Astrocyte (in vitro differentiated cells and primary cell): ENCODE data around the gene TRAK1. TPM values are rescaled to one million over a fixed set of nuclear protein-coding genes. Genes with fewer than 3 reads are reported as not detected.

Experiments
- DNase-seq: peaks from one replicate; pipeline ENCODE4 v3.0.0-alpha.2; 2010; ENCODE audit warnings: low read depth
- FAIRE-seq: peaks from 2 replicates; lab custom pipeline; 2011; peaks lifted over from hg19 to GRCh38; lab: Jason Lieb, UNC
- H2AFZ ChIP-seq: 2 replicates; pipeline ENCODE4 v1.6.0; 2012; ENCODE audit warnings: low read depth, low read length, inconsistent platforms
- H3K27ac ChIP-seq: 2 replicates; pipeline ENCODE4 v1.5.1; 2011; ENCODE audit warnings: low read depth, low read length, inconsistent platforms
- H3K27me3 ChIP-seq: 2 replicates; pipeline ENCODE4 v1.6.0; 2011; ENCODE audit warnings: low read length, inconsistent platforms; ENCODE audit not compliant: insufficient read depth
- H3K36me3 ChIP-seq: 2 replicates; pipeline ENCODE4 v1.5.1; 2011; ENCODE audit warnings: low read length, inconsistent platforms; ENCODE audit not compliant: insufficient read depth
- H3K4me1 ChIP-seq: 2 replicates; pipeline ENCODE4 v1.5.1; 2011; ENCODE audit warnings: low read length, inconsistent platforms; ENCODE audit not compliant: insufficient read depth
- H3K4me2 ChIP-seq: 2 replicates; pipeline ENCODE4 v1.6.0; 2012; ENCODE audit warnings: low read length, inconsistent platforms
- H3K4me3 ChIP-seq: 2 replicates; pipeline ENCODE4 v1.5.1; 2011; ENCODE audit warnings: low read depth, mild to moderate bottlenecking, low read length, inconsistent platforms; ENCODE audit not compliant: insufficient read depth
- H3K79me2 ChIP-seq: 2 replicates; pipeline ENCODE4 v1.6.0; 2012; ENCODE audit warnings: mild to moderate bottlenecking, low read length, inconsistent platforms; ENCODE audit not compliant: insufficient read depth
- H3K9ac ChIP-seq: 2 replicates; pipeline ENCODE4 v1.6.0; 2012; ENCODE audit warnings: mild to moderate bottlenecking, low read length, inconsistent platforms
- H3K9me3 ChIP-seq: 2 replicates; pipeline ENCODE4 v1.5.1; 2012; ENCODE audit warnings: low read depth, mild to moderate bottlenecking, low read length, inconsistent platforms; ENCODE audit not compliant: insufficient read depth
- H4K20me1 ChIP-seq: 2 replicates; pipeline ENCODE4 v1.6.0; 2012; ENCODE audit warnings: low read length, inconsistent platforms; ENCODE audit not compliant: insufficient read depth
- H3K27ac Mint-ChIP-seq: one replicate; pipeline ENCODE4 v1.8.0; 2021; ENCODE audit warnings: mild to moderate bottlenecking, mixed read lengths; ENCODE audit not compliant: unreplicated experiment
- H3K27me3 Mint-ChIP-seq: one replicate; pipeline ENCODE4 v1.8.0; 2021; ENCODE audit warnings: low read depth, mixed read lengths; ENCODE audit not compliant: unreplicated experiment
- H3K36me3 Mint-ChIP-seq: one replicate; pipeline ENCODE4 v1.8.0; 2021; ENCODE audit warnings: low read depth, mixed read lengths; ENCODE audit not compliant: unreplicated experiment
- H3K4me1 Mint-ChIP-seq: one replicate; pipeline ENCODE4 v1.8.0; 2021; ENCODE audit warnings: low read depth, mixed read lengths; ENCODE audit not compliant: unreplicated experiment
- H3K4me3 Mint-ChIP-seq: one replicate; pipeline ENCODE4 v1.8.0; 2021; ENCODE audit warnings: mild to moderate bottlenecking, moderate library complexity, mixed read lengths; ENCODE audit not compliant: unreplicated experiment
- H3K9me3 Mint-ChIP-seq: one replicate; pipeline ENCODE4 v1.8.0; 2021; ENCODE audit warnings: mild to moderate bottlenecking, mixed read lengths; ENCODE audit not compliant: unreplicated experiment
- CTCF ChIP-seq: IDR thresholded peaks from 2 replicates; pipeline ENCODE4 v1.5.1; 2011; ENCODE audit warnings: low read depth, mild to moderate bottlenecking, inconsistent platforms, low read length, moderate library complexity; ENCODE audit not compliant: insufficient read depth
- EZH2 ChIP-seq: IDR thresholded peaks from 2 replicates; pipeline ENCODE4 v1.6.1; 2012; ENCODE audit warnings: mild to moderate bottlenecking, low read length, inconsistent platforms; ENCODE audit not compliant: insufficient read depth
- total RNA-seq: library from RNA; stranded (reverse); gene quantifications from 2 replicates; pipeline ENCODE4 v1.2.1, GENCODE V29; 2021

Gene TRAK1
- total RNA-seq, 1 donor from 2014 or later, result 56.2 TPM

DNA sequence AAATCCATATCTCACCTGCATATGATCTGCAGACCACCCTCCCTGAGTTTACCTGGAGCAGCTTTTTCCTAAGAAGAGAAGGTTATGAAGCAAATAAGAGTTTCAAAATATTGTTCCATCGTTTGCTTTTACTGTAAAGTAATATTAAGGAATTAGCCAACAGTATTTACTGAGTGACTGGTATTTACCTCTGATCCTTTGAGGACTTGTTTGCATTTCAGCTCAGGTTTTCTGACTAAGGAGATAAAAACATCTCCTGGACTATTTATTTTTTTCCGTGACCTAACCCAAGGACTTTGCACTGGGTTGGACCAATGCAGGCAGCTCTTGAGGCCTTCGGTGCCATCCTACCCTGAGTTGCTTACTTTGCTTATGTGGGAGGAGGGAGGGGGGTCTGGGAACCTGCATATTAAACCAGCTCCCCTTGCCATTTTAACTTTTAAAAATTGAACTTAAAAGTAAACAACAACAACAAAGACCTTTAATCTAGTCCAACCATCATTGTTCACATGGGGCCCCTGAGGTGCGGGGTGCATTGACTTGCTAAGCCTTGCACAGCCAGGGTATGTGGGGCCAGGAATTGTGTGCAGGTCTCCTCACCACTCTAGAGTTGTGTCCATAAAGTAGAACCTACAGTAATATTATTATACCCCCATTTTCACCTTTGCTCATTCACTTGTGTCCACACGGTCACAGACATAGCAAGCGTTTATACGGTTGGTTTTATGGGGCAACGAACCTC, 39.3 kb downstream of the TRAK1 start:
- Histone ChIP-seq H3K79me2 (peaks cover 12% of the 10 kb centered on the region), H4K20me1 (peaks cover 36% of the 10 kb centered on the region), H3K9me3 (no peaks in the 10 kb centered on the region), H3K27ac (no peak overlapping the region), H3K9ac (no peak overlapping the region), H3K27me3 (no peaks in the 10 kb centered on the region), H3K4me2 (no peak overlapping the region), H3K4me1 (peaks cover 9% of the 10 kb centered on the region), H3K36me3 (no peaks in the 10 kb centered on the region), H2AFZ (no peak overlapping the region), H3K4me3 (no peak overlapping the region)
- no peak for TF ChIP-seq EZH2
- TF ChIP-seq CTCF, result no peak
- H3K27me3 Mint-ChIP-seq, result no peaks in the 10 kb centered on the region
- no peak overlapping the region for H3K4me3 Mint-ChIP-seq
- H3K36me3 Mint-ChIP-seq, result peaks cover 12% of the 10 kb centered on the region
- FAIRE-seq (no peak), DNase-seq (no peak)
- no peaks in the 10 kb centered on the region for H3K9me3 Mint-ChIP-seq
- H3K27ac Mint-ChIP-seq, result no peak overlapping the region
- H3K4me1 Mint-ChIP-seq, result peaks cover 9% of the 10 kb centered on the region

- no peaks in the 10 kb centered on the region for H3K9me3 Mint-ChIP-seq
These were observed 42.5 kb downstream of the TRAK1 start for GRCh38 chr3:42133500-42134298.

More at GRCh38 chr3:42133500-42134298, 42.5 kb downstream of the TRAK1 start:
- DNase-seq (no peak), FAIRE-seq (no peak)
- H3K4me1 Mint-ChIP-seq, result peaks cover 9% of the 10 kb centered on the region
- H3K79me2 ChIP-seq, result peaks cover 12% of the 10 kb centered on the region
- no peak overlapping the region for H3K4me2 ChIP-seq
- H3K9ac ChIP-seq, result no peak overlapping the region
- peaks cover 50% of the 10 kb centered on the region for H4K20me1 ChIP-seq
- peaks cover 8% of the 10 kb centered on the region for H3K36me3 Mint-ChIP-seq
- H3K27ac Mint-ChIP-seq, result no peak overlapping the region
- H3K27ac ChIP-seq, result no peak overlapping the region
- no peaks in the 10 kb centered on the region for H3K27me3 ChIP-seq
- H3K4me1 ChIP-seq, result peaks cover 9% of the 10 kb centered on the region
- no peaks in the 10 kb centered on the region for H3K27me3 Mint-ChIP-seq
- no peak overlapping the region for H3K4me3 ChIP-seq
- H3K9me3 ChIP-seq, result no peaks in the 10 kb centered on the region
- H3K4me3 Mint-ChIP-seq, result no peak overlapping the region
- H2AFZ ChIP-seq, result no peak overlapping the region
- H3K36me3 ChIP-seq, result no peaks in the 10 kb centered on the region
- TF ChIP-seq EZH2, result no peak
- no peak for TF ChIP-seq CTCF
